Raji (cell line): ENCODE results near the gene KIDINS220.

Experiments used
- POLR2A ChIP-seq: IDR thresholded peaks from 2 replicates; pipeline ENCODE4 v1.6.1; 2011; ENCODE audit warnings: low read depth, low read length, control low read depth; ENCODE audit not compliant: insufficient read depth

The KIDINS220 gene

GRCh38 chr2:8860239-8860638 lies 22.8 kb upstream of the KIDINS220 start:
- TF ChIP-seq POLR2A = no peak

DNA sequence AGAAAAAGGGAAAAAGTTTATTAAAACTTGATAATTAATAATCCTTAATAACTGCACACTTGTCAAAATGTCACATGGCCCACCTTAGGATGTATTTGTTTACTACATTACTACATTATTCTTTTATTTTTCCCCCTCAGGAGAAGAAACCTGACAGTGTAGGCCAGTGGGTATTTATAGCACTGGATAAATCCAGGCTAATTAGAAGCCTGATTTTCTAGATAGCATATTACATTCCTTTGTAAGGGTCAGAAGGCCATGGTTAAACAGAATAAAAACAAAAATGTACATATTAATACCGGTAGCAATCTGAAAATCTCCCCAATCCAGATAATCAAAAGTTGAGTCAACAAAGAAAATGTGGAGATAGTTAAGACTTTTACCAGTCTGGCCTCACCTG lies 21.5 kb upstream of the KIDINS220 start:
- no peak for TF ChIP-seq POLR2A

- no peak for TF ChIP-seq POLR2A
Measured at GRCh38 chr2:8858264-8858663, 20.9 kb upstream of the KIDINS220 start.

- TF ChIP-seq POLR2A = no peak
Measured at GRCh38 chr2:8857709-8858108, 20.3 kb upstream of the KIDINS220 start.

DNA sequence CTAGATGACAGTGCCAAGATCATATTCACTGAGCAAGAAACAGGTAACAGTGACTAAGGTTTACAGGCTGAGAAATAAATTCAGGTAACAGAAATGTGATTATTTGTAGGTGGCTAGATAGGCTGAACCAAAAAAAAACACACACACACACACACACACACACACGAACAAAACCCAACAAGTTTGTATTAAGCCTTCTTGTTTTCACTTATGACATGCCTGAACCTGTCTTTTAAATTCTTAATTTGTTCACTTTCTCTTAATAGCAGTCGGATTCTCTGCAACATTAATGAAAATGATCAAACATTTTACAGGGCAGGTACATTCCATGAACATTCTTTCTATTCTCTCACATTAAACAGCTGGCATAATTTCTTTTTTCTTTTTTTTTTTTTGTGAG lies 18.8 kb upstream of the KIDINS220 start:
- TF ChIP-seq POLR2A = no peak

DNA sequence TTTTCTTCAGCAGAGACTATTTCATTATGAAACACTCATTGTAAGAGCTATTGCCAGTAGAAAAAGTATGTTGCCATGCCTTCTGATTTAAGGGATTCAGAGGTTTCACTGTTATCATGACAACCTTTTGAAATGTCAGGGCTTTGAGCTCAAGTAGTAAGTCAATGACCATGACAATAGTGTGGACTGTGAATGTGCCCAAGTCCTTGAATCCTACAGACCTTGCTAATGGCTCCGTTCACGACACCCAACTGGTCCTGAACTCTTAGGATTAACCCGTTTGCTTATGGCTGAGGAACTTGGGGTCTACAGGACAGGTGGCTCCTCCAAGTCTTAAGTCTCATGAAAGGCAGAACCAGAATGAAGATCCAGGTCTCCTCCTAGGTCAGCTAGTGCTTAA lies 17.6 kb upstream of the KIDINS220 start:
- no peak for TF ChIP-seq POLR2A

- TF ChIP-seq POLR2A = no peak
Measured at GRCh38 chr2:8853426-8853825, 16.0 kb upstream of the KIDINS220 start.

- TF ChIP-seq POLR2A = no peak
Measured at GRCh38 chr2:8851811-8852560, 14.6 kb upstream of the KIDINS220 start.

DNA sequence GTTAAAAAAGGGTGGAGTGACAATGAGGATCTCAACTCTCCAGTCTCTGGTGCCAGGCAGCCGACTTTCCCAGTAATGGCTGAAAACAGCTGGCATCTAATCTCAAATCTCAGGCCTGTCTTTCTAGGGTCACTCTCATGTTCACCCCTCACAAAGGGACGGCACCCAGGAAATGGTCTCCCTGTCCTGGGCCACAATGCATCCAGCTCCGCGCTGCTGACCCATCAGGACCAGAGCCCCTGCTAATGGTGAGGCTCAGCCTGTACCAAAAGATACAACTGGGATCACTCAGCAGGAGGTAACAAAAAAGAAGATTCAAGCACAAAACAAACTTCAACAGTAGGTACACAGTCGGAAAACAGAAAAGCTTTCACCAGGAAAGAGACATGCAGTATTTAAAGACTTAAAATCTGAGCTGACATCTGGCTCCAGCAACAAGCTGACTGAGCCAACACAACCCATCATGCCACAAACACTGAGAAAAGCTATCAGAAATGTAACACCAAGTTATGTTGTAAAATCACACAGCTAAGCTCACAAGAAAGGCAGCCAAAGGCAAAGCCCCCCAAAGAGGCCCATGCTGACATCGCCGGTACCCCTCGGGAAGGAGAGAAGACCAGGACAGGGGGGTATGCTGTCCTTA lies 13.6 kb upstream of the KIDINS220 start:
- TF ChIP-seq POLR2A = no peak

DNA sequence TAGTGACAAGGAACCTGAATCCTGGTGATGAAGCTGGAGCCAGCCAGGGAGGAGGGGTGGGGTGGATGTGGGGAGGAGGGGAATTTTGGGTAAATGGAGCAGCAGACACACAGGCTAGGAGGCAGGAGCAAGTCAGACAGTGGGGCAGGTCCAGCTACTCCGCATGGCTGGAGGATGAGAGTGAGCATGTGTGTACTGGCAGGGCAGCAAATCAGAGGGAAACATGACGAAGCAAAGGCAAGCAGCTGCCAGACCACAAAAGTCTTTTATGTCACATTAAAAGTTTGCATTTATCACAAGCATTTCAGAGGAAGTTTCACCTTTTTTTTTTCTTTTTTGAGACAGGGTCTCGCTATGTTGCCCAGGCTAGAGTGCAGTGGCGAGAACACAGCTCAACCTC lies 11.9 kb upstream of the KIDINS220 start:
- no peak for TF ChIP-seq POLR2A

- no peak for TF ChIP-seq POLR2A
Measured at GRCh38 chr2:8848328-8849100, 11.1 kb upstream of the KIDINS220 start.

GRCh38 chr2:8847400-8847799 lies 10.0 kb upstream of the KIDINS220 start:
- no peak for TF ChIP-seq POLR2A

GRCh38 chr2:8841932-8842331 lies 4.5 kb upstream of the KIDINS220 start:
- no peak for TF ChIP-seq POLR2A

GRCh38 chr2:8840475-8841091 lies 3.2 kb upstream of the KIDINS220 start:
- no peak for TF ChIP-seq POLR2A

GRCh38 chr2:8839189-8839965 lies 2.0 kb upstream of the KIDINS220 start:
- TF ChIP-seq POLR2A = no peak
